Globus pallidus (tissue), 1 donor: ENCODE results near the gene ASTN1.

ENCODE experiments used
- DNase-seq: peaks from one replicate; pipeline ENCODE4 v3.0.0-alpha.2; 2015; ENCODE audit warnings: low spot score

Gene ASTN1

DNA sequence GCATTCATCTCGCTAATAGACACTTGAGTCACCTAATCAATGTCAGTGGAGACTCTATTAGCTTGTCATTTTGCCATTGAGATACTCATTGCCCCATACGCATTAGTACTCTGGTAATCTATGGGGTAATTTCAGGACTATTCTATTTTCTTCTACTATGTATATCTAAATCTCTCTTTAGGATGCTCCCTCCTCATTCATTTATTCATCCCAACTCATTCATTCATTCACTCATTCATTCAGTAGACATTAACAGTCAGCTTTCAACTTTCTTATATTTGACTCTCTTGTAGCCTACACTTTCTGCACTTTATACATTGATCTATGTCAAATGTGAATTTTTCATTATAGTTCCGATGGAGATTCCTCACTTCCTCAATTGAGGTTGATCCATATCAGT lies 170.9 kb downstream of the ASTN1 start:
- DNase-seq = no peak

DNA sequence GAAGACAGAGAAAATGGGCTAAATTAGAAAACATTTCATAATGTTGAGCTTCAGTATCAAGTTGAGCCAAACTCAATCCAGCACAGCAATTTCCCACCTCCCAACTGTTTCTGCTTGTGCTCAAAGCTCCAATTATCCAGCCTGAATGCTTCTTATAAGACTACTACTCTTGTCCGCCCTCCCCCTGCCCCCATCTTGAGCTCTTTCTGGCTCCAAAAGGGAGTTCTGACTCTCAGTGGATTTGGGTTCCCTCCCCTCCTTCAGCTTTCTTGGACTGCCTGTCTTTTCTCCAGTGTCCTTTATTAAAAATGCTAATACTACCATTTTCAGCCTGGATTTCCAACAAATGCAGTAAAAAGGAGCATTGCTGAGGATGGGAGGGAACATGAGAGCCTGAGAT lies 174.8 kb downstream of the ASTN1 start:
- peak; percentile 70 for DNase-seq

DNA sequence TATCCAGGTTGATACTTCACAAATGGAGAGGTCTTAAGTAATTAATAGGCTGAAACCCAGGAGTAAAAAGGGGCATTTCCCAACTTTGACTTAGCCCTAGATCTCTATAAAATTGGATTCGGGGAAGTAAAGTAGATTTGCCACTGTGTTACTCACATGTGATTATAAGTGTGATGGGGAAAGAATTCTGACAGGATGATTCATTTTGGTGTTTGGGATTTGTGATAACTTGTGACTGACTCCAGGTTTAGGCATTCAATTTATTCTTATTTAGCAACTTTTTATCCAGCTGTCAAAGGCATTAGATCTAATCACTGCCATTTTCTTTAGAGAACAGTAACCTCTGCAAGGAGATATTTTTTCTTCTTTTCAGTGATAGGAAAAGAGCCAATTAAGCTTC lies 175.5 kb downstream of the ASTN1 start:
- no peak for DNase-seq

DNA sequence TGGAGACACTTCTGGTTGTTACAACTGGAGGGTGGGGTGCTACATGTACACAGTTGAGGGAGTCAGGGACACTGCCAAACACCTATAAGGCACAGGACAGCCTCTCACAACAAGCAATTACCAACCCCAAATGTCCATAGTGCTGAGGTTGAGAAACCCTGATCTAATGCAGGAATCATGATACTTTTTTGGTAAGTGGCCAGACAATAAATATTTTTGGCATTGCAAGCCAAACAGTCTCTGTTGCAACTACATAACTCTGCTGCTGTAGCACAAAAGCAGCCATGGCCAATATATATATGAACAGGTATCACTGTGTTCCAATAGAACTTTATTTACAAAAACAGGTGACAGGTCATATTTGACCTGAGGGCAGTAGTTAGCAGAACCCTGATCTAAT lies 177.5 kb downstream of the ASTN1 start:
- DNase-seq = no peak

DNA sequence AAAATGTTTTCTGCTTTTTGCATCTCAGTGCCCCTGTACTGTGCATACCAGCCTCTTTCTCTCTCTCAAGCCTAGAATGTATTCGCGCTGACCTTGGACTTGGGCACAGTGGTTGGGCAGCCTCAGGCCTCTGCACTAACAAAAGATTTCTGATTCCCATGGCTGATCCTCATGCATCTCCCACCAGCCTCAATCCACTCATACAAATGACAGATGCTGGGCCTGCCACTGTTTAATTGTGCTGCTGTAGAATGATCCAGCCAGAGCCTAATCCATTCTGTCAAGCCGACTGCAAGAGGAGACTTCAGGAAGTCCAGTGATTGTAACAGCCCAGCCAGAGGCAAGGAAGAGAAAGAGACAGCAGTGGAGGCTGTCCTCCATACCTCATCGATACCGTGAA lies 180.8 kb downstream of the ASTN1 start:
- no peak for DNase-seq

DNA sequence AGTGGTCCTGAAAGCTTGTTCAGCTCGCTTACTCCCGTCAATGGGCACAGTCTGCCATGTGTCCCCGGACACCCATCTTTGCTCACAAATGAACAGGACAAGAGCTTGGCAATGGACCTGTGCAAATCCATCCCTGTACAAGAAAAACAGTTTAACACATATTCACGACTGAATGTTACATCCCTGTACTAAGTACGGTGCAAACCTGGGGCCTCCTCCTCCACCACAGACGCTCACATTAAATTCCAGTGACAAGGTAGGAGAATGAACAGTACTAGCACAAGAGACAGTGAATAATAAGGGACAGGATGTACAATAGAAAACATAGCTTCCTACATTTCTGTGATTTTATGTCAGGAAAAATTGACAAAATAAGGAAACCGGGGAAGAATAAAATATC lies 187.7 kb downstream of the ASTN1 start:
- no peak for DNase-seq

DNA sequence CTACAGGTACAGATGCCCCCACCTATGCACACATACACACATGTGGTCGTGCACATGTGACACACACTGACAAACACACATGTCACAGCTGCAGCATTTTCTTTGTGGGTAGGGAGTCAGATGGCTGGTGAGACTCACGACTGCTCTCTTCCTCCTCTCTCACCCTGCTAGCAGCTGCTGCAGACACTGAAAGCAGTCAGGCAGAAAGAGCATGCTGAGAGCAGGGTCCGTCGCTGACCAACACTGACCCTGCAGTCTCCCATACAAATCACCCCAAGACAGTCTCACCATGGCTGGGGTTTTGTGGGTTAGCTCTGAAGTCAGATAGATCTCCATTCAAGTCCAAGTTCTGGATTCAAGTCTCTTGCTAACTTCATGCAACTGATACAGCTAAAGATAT lies 188.3 kb downstream of the ASTN1 start:
- DNase-seq = no peak

DNA sequence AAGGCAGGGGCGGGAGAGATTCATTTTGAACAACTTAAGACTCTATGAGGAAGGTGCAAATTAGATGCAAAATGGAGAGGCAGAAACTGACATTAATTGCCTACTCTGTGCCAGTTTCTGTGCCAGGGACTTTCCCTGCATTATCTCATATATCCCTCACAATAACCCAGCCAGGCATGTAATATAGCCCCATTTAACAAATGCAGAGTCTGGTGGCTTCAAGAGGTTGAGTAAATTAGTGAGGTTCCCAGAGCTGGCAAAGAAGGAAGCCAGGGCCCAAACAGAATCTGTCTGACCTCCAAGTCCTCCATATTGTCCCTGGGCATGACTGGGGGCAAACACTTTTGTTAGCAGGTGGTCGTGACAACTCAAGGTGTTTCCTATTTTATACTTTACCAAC lies 199.8 kb downstream of the ASTN1 start:
- no peak for DNase-seq

DNA sequence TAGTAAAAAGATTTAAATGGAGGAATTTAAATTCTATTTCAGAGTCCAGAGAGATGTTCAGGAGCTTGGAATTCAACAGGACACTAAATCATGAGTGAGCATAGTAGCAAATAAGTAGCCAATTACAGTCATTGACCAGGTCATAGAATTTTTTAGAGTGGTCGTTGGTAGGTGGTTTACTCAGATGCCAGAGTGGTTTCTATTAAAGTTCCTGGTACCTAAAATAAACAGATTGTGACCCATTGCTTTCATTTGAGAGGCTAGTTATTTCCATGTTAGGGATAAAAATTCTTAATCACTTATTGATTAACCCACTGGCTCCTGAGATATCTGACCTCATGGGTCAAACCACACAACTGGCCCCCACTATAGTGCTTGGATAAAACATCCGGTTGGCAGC lies 201.3 kb downstream of the ASTN1 start:
- DNase-seq = no peak

DNA sequence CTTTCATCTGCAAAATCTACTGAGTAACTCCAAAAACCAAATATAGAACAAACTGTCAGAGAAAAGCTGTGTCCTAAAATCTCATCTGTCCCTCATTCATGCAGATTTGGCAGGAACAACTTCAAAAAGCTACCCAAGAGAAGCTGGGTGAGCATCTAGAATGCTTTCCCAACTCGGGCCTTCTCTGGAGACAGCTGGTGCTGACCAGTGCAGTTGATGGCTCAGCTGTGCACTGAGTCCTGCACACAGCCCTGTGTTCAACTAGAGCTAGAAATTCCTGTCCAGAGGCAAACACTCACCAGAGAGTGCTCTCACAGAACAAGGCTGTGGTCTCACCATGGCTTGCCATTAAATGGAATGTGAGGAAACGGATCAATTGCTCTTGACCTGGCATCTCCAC lies 202.8 kb downstream of the ASTN1 start:
- no peak for DNase-seq

DNA sequence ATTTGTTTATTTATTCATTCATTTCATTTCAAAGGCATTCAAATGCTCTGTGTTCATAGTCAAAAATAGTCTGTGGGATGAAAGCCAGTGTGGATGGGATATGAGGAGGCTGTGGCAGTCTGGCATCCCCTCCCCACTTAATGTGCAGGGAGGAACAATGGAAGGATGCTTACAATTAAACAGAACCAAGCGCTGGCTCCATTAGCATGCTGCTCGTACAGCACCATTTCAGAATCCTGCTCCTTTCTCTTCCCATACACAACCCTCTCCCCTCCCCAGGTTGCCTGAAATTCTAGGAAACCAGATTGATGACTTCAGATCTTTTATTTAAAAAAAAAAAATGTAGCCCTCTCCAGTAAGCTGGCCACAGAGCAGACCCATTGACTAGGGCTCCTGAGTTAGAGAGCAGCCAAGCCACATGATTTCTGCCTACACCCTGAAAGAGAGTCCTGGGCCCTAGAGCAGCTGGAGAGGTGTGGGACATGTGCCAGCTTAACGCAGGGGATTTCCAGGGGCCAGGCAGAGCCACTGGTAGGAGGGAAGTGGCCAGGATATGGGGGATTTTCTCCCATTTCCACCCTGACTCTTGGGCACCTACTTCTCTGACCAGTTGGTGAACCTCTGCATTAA lies 205.2 kb downstream of the ASTN1 start:
- no peak for DNase-seq

DNA sequence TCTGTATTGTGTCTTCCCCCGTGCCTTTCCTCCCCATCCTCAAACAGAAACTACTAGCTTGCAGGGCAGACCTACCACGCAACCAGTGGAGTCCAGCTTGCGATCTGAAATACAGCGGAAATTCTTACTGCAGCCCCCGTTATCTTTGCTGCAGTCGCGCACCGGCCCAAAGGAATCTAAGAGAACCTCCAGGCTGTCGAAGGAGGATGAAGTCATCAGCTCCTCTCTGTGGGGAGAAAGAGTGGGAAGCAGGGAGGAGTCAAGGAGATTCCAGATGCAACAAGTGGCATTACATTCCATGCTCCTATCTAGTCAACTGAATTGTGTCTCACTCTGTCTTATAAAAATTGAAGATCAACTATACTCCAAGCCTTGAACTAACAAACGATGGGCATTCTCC lies 206.9 kb downstream of the ASTN1 start:
- DNase-seq = no peak

DNA sequence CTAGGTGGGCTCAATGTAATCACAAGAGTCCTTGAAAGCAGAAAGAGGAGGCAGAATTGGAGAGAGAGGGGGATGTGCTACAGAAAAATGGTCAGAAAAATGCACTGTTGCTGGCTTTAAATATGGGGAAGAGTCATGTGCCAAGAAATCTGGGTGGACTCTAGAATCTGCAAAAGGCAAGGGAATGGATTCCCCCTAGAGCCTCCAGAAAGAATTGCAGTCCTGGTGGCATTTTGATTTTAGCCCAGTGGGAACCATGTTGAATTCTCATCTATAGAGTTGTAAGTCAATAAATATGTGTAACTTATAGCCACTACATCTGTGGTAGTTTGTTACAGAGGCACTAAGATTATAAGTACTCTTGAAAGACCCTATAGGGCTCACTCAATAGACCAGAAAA lies 210.3 kb downstream of the ASTN1 start:
- DNase-seq = no peak

DNA sequence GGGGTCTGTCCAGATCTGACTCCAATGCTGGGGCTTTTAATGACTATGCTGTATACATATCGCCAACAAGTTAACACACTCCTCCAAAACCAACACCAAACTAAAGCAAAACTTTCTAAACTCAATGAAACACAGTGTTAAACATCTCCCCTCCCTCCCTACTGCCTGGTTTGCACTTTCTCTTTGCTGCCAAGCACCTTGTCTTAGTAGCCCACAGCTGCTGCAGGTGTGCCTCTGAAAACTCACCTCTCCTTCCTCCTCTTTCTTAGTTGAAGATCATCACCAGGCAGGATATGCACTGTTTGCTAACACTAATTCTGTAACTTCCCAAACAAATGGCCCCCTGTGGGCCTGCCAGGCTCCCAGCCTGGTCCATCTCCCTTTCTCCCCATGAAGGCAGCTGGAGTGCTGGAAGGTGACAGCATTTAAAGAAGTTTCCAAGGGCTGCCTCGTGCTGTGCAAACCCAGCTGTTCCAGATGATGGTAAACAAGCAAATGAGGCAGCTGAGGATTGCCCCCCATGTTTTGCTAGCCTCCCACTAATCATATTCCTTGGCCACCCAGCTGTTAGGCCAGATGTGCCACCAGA lies 213.7 kb downstream of the ASTN1 start:
- no peak for DNase-seq

DNA sequence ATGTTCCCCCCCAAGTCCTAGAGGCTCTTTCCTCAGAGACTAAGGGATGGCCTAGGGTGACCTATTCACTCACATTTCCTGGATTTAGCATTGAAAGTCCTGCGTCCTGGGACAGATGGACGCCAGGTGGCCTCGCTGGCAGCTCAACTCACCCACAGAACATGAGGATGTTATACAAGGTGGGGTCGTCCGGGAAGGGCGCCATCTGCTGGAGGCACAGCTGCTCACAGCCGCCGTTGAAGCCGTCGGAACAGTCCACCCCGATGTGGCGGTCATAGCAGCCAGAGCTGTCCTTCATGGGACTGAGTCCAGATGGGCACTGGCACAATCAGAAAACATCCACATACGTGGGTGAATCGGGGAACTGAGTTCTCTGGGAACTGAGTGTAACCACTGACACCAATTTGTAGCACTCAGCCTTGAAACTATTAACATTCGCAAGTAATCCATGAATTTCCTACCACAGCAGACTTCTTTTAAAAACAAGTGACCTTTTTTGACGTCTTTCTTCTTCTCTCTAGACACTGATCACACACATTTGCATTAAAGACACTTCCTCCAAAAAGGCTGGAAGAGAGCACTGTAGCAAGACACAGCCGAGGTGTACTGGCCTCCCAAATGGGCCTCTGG lies 215.4 kb downstream of the ASTN1 start:
- DNase-seq = no peak

DNA sequence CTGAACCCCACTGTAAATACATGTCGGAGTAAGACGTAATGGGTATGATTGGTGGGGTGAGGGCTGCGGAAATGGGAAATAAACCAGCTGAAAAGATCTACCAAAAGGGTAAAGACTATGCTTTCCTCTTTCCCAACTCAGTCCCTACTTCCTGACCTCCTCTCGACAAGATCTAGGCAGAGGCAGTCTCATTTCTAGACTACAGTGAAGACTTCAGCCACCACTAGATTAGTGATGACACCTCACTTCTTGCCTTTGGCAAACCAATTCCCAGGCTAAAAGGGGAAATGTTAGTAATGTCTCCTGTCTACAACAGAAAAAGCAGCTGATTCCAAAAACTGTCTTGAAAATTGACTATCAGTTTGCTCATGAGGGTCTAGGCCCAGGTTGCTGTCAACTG lies 219.9 kb downstream of the ASTN1 start:
- no peak for DNase-seq

DNA sequence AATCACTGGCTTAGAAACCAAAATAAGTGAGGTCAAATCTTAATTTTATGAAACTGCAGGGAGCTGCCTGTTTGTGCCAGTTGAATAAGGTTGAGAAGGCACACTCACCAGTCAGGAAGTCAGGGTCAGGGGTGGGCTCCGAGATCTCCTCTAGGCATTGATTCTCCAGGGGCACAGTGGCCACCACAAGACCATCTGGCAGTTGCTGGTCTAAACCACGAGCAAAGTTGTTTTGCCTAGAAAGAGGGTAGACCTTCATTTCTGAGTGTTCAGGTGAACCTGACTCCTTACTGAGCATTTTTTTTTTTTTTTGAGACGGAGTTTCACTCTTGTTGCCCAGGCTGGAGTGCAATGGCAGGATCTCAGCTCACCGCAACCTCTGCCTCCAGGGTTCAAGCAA lies 220.7 kb downstream of the ASTN1 start:
- no peak for DNase-seq

DNA sequence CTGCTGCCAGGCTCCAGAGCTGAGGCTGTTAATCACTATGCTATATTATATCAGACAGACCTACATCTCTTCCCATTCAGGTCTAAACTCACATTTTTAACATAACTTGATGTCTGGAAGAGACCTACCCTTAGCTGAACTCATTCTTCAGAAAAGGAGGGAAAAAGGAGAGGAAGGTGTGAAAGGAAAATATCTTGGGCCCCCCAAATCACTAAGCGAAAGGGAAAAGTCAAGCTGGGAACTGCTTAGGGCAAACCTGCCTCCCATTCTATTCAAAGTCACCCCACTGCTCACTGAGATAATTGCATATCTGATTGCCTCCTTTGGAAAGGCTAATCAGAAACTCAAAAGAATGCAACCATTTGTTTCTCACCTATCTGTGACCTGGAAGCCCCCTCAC lies 222.2 kb downstream of the ASTN1 start:
- DNase-seq = no peak

DNA sequence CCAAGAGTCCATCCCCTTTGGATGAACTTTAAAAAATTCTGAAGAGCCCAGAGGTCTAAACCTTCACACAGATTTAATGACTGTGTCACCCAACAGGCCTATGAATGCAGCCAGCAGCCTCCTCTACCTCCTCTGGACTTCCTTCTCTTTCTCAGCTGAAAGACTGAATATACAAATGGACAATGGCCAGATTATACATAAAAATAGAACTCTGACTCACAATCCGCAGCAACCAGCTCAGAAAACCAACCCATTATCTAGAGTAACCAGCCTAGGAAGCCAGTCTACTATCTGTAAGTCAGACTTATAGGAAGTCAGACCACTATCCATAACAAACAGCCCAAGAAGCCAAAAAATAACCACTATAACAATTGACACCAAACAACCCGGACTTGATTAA lies 224.5 kb downstream of the ASTN1 start:
- no peak for DNase-seq

DNA sequence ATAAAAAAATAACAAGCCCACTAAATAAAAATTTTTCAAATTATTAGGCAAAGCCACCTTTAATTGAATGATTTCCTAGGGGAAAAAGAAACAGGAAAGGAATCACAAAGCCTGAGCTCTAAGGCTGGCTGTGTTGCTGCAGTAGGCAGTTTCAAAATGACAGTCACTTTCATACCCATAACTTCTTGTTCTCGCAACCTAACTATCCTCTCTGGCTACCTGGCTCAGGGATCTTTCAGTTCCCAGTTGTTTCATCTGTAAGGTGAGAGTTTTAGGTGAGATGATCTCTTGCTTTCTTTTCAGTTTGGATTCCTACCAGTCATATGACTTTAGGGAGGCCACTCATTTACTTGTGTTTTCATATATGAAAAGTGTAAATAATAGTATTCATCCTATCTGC lies 226.1 kb downstream of the ASTN1 start:
- no peak for DNase-seq

DNA sequence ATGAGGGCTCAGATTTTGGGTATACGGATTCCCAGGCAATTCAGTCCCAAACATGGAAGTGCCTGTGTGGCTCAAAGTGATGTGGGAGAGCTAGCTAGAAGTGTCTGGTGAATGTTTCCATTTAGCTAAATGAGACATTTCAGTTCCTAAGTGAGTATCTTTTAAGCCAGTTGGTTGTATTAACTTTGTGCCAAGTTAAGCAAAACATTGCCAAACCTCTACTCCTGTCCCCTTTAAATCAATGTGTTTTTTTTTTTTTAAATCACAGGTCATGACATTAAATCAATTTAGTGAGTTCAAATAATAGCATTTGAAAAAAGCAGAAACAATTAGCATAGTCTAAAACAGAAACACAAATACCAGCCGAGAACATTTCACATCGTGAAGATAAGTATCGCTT lies 230.1 kb downstream of the ASTN1 start:
- no peak for DNase-seq

DNA sequence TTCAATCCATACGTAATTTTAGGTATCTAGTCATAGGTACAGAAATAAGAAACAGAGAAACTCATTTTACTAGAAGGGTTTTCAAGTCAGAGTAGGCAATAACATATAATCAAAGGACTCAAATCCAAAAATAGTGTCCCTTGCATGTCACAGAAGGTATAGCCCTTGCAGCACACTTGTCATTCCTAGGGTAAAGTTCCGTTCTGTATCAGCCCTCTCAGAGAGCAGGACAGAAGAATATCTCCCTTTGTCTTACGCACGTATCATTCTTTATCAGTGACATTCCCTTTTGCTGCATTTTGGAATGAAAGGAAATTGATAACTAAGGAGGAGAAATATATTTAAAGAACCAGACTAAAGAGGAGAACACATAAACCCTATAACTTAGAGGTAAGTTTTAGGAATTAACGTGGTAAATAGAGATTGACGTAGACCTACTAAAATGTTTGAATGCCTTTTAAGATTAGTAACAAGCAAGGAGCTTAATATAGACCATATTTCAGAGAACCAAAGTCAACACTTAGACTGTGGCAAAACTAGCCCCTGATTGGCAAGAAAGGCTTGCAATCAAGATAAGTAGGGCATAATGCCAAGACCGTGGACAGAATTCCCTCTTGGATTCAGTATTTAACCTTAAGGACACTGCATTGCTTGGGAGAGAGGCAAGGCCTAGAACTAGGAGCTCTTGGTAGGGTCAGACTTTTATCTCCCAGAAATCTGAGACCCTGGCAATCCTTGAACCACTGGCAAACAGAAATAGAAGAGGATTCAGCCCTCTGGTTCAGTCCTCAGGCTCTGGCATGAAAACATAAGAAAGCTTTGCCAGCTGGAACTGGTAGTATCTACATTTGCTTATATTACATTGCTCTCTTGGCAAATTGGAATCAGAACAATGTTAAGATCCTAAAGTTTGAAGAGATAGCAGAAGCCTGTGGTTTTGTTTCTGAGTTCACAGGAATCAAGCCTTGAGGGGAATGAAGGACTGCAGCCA lies 232.1 kb downstream of the ASTN1 start:
- no peak for DNase-seq

DNA sequence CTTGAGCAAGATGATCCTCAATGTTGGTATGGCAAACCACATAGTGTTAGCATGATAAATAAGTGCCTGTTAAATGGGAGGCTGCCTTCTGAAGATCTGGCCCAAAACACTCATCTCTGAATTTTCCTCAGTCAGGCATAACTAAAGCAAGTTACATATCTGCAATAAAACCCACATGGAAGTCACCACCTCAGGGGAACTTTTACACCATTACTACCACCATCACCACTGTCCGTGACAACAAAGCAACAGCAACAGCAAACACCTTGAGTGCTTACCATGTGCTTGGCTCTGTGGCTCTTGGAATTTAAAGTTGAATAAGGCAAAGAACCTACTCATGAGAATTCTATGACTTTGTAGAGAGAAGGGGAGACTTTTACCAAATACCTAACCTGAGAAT lies 233.0 kb downstream of the ASTN1 start:
- no peak for DNase-seq
